AG20443 (cell line): ENCODE data around the gene SMC6.
A peak's percentile ranks its signal among the peaks of the same experiment; 100 is the strongest.

Experiments used
- DNase-seq: peaks from one replicate; pipeline ENCODE4 v3.0.0; 2012; ENCODE audit warnings: low spot score, mixed read lengths

SMC6 gene

GRCh38 chr2:17717666-17718065 is 35.9 kb downstream of the SMC6 start:
- no peak for DNase-seq

GRCh38 chr2:17713291-17713690 is 40.3 kb downstream of the SMC6 start:
- DNase-seq: no peak

GRCh38 chr2:17710547-17711248 is 42.9 kb downstream of the SMC6 start:
- no peak for DNase-seq

- DNase-seq: no peak
Observed at GRCh38 chr2:17709897-17710296, 43.7 kb downstream of the SMC6 start.

- DNase-seq: no peak
Observed at GRCh38 chr2:17708501-17708900, 45.1 kb downstream of the SMC6 start.

GRCh38 chr2:17706845-17707244 is 46.8 kb downstream of the SMC6 start:
- DNase-seq: no peak

GRCh38 chr2:17690776-17691175 is 62.8 kb downstream of the SMC6 start:
- no peak for DNase-seq

- DNase-seq: no peak
Observed at GRCh38 chr2:17689010-17689409, 64.6 kb downstream of the SMC6 start.

- no peak for DNase-seq
Observed at GRCh38 chr2:17688600-17688999, 65.0 kb downstream of the SMC6 start.

GRCh38 chr2:17683981-17684380 is 69.6 kb downstream of the SMC6 start:
- DNase-seq: no peak

- DNase-seq: no peak
Observed at GRCh38 chr2:17682098-17682857, 71.3 kb downstream of the SMC6 start.

GRCh38 chr2:17680119-17680518 is 73.5 kb downstream of the SMC6 start:
- no peak for DNase-seq

- no peak for DNase-seq
Observed at GRCh38 chr2:17674817-17675216, 78.8 kb downstream of the SMC6 start.

GRCh38 chr2:17672583-17673317 is 80.9 kb downstream of the SMC6 start:
- peak; percentile 40 for DNase-seq

- DNase-seq: no peak
Observed at GRCh38 chr2:17667898-17668297, 85.7 kb downstream of the SMC6 start.

- DNase-seq: no peak
Observed at GRCh38 chr2:17664534-17664933, 89.1 kb downstream of the SMC6 start.

GRCh38 chr2:17662723-17663122 is 90.9 kb downstream of the SMC6 start:
- no peak for DNase-seq

- DNase-seq: no peak
Observed at GRCh38 chr2:17661460-17661859, 92.2 kb downstream of the SMC6 start.

- no peak for DNase-seq
Observed at GRCh38 chr2:17660219-17660618, 93.4 kb downstream of the SMC6 start.

- DNase-seq: peak; percentile 45
Observed at GRCh38 chr2:17658251-17658843, 95.3 kb downstream of the SMC6 start.

GRCh38 chr2:17657759-17658158 is 95.9 kb downstream of the SMC6 start:
- DNase-seq: no peak

- no peak for DNase-seq
Observed at GRCh38 chr2:17652681-17653394, 100.8 kb downstream of the SMC6 start.
